Hematopoietic multipotent progenitor cell (in vitro differentiated cells): ENCODE measurements around the gene MGMT. TPM values are rescaled to one million over a fixed set of nuclear protein-coding genes. Genes with fewer than 3 reads are reported as not detected.
A peak's percentile ranks its signal among the peaks of the same experiment; 100 is the strongest.

Source experiments
- DNase-seq, 3 donors: peaks; one replicate each; pipeline ENCODE4 v3.0.0-alpha.2; 2011 to 2015; ENCODE audit warnings: low read depth in 2 of 3, low spot score in 2 of 3
- total RNA-seq: library from RNA; depleted of rRNA; stranded (reverse); fragments of >200 nt; gene quantifications from one replicate; pipeline ENCODE4 v1.2.3, GENCODE V29; 2012

The MGMT gene
- total RNA-seq, 1 donor: 36.4 TPM

GRCh38 chr10:129450391-129450790 lies 16.6 kb upstream of the MGMT start:
- no peak for DNase-seq

GRCh38 chr10:129455625-129456024 lies 11.4 kb upstream of the MGMT start:
- DNase-seq: no peak

GRCh38 chr10:129459762-129460539 lies 7.1 kb upstream of the MGMT start:
- DNase-seq: no peak

GRCh38 chr10:129462257-129462795 lies 4.7 kb upstream of the MGMT start:
- DNase-seq: no peak

- DNase-seq: no peak
These were observed 2.8 kb upstream of the MGMT start for GRCh38 chr10:129464251-129464650.

GRCh38 chr10:129465796-129466702 lies 992 bp upstream of the MGMT start:
- DNase-seq: peak in 1 of 3 donors; percentile 9

GRCh38 chr10:129467359-129468064 lies 471 bp downstream of the MGMT start:
- DNase-seq: peak in 1 of 3 donors; percentile 46

- no peak for DNase-seq
These were observed 1.1 kb downstream of the MGMT start for GRCh38 chr10:129468187-129468586.

GRCh38 chr10:129470103-129470851 lies 3.2 kb downstream of the MGMT start:
- DNase-seq: no peak

GRCh38 chr10:129471447-129472175 lies 4.6 kb downstream of the MGMT start:
- no peak for DNase-seq

- DNase-seq: peak in 1 of 3 donors; percentile 5
These were observed 5.9 kb downstream of the MGMT start for GRCh38 chr10:129472696-129473555.

GRCh38 chr10:129474642-129475041 lies 7.6 kb downstream of the MGMT start:
- no peak for DNase-seq

- no peak for DNase-seq
These were observed 9.4 kb downstream of the MGMT start for GRCh38 chr10:129476431-129476830.

GRCh38 chr10:129477051-129477450 lies 10.0 kb downstream of the MGMT start:
- DNase-seq: no peak

GRCh38 chr10:129481641-129482040 lies 14.6 kb downstream of the MGMT start:
- no peak for DNase-seq

- DNase-seq: peak in 1 of 3 donors; percentile 32
These were observed 16.5 kb downstream of the MGMT start for GRCh38 chr10:129483430-129484010.

GRCh38 chr10:129486805-129487204 lies 19.8 kb downstream of the MGMT start:
- DNase-seq: no peak

- peak in 1 of 3 donors; percentile 61 for DNase-seq
These were observed 24.2 kb downstream of the MGMT start for GRCh38 chr10:129491123-129491734.
